Prostate gland (tissue), 2 donors: Measurements from ENCODE around the gene CNTN4.

ENCODE experiments used
- POLR2A ChIP-seq: fragments of 450-650 bp; IDR thresholded peaks from one replicate; pipeline ENCODE4 v1.6.1; 2016; ENCODE audit warnings: antibody characterized with exemption, mild to moderate bottlenecking
- TF ChIP-seq, protein P1 (sequence below), 4 experiments: fragments of 200-600 bp in 2 of 4; fragments of 450-650 bp in 2 of 4; sonication (generic) in 2 of 4; IDR thresholded peaks; 1 replicate in 3 of 4; 2 replicates in 1 of 4; pipeline ENCODE4 v1.5.1; 2016 to 2019; ENCODE audit warnings: antibody characterized with exemption in 4 of 4, mild to moderate bottlenecking in 2 of 4, moderate library complexity in 2 of 4

GRCh38 chr3:2652386-2652785, 553.7 kb downstream of the CNTN4 start:
- TF ChIP-seq, protein P1, sequence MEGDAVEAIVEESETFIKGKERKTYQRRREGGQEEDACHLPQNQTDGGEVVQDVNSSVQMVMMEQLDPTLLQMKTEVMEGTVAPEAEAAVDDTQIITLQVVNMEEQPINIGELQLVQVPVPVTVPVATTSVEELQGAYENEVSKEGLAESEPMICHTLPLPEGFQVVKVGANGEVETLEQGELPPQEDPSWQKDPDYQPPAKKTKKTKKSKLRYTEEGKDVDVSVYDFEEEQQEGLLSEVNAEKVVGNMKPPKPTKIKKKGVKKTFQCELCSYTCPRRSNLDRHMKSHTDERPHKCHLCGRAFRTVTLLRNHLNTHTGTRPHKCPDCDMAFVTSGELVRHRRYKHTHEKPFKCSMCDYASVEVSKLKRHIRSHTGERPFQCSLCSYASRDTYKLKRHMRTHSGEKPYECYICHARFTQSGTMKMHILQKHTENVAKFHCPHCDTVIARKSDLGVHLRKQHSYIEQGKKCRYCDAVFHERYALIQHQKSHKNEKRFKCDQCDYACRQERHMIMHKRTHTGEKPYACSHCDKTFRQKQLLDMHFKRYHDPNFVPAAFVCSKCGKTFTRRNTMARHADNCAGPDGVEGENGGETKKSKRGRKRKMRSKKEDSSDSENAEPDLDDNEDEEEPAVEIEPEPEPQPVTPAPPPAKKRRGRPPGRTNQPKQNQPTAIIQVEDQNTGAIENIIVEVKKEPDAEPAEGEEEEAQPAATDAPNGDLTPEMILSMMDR (IDR thresholded peaks at IDR 0.05) = no peak
- no peak for TF ChIP-seq POLR2A
